ENCODE results near the gene PRR7. TPM values are rescaled to one million over a fixed set of nuclear protein-coding genes. Genes with fewer than 3 reads are reported as not detected.

PRR7 gene
- total RNA-seq, 1 experiment from 2014 or later = 39.2 TPM

DNA sequence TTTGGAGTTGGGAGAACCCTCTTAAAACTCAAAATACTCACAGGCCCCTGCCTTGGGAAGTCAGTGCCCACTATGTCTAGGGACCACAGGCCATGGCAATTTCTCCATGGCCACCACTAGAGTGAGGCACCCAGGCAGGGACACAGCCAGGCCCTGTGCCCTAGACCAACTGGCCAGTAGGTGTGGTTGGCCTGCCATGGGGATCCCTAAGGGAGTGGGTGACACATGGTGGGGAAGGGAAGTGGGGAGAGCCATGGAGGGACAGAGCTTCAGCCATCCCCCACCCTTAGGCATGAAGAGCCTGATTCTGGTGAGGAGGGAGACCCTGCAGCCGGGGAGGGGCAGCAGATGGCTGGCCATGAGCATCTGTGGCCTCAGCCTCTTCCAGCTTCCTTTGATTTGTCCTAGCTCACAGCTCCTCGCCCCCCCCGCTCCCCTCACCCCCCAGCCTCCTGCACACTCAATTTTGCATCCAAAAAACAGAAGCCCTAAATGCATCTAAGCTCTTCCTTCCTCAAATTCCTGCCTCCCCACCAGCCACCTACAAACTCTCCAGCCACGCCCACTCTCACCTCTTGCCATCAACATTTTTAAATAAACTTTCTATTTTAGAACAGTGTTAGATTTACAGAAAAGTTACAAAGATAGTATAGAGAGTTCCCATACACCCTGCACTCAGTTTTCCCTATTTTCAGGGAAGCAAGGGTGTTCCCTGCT is 28.4 kb downstream of the PRR7 start:
- H3K4me1 ChIP-seq (ENCODE audit: control insufficient read depth, insufficient read depth, low read length) = peaks cover 29% of the 10 kb centered on the region
- CTCF ChIA-PET = interaction anchor here (0.6 to 0.7 kb wide), 2 partner anchors 14 to 18 kb away, joined by 4 to 5 read pairs; no protein-coding TSS in a partner anchor

DNA sequence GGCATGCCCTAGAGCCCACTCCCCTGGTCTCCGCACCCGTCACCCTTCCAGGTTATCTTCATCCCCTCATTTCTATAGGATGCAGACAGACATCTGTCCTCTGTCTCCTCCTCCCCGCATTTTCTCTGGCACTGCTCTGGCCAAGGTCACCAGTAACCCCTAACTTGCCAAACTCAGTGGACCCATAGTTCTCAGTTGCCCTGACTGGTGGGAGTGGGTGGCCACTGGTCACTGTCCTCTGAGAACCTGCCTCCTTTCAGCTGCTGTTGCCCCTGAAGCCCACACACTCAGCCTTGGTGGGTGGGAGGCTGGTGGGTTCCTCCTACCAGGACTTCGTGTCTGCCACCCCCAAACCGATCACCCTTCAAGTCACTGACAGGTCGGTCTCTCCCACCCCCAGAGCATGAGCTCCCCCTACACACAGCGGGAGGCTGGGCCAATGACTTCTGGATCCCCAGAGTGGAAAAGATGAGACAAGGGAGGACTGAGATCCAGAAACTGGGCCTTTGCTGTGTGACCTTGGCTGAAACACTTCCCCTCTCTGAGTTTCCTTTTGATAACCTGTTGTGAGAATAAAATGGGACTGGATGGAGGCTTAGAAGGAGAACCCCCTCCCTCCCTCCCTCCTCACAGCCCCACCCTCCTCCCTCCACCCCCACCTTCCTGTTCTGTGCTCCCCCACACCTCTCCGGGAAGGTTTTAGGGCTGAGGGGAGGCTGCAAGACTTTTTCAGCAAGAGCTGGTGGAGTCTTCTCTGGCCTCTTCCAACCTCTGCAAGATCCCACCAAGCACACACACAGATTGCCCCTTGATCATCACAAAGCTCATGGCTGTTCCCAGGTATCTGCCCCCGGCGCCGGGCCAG is 29.2 kb downstream of the PRR7 start:
- no TSS peak for BruUV-seq (replicated peaks)

More for the DNA sequence above, 28.4 kb downstream of the PRR7 start:
- BruUV-seq (replicated peaks) = no TSS peak
- in situ Hi-C loops (cut with HindIII; ENCODE audit: low pct_unique_long_range_greater_than_20kb, low sequenced_read_pairs) = no loop called here
- H3K4me3 ChIP-seq (ENCODE audit: low read depth in 2 of 2, low read length in 2 of 2) = no peak overlapping the region
- POLR2A ChIA-PET = no interaction called here
- peak overlapping the region; percentile 85; the same call in 1 of the 2 replicates for H3K27ac ChIP-seq (ENCODE audit: low read length)
- H3K9me3 ChIP-seq (ENCODE audit: control insufficient read depth, insufficient read depth, low read depth, low read length) = no peaks in the 10 kb centered on the region
- H3K36me3 ChIP-seq (ENCODE audit: control insufficient read depth, insufficient read depth, low read length) = no peaks in the 10 kb centered on the region; the same call in 1 of the 2 replicates
- ATAC-seq (no peak), DNase-seq (ENCODE audit: low read depth, low spot score) (no peak)
- no peak for TF ChIP-seq SIN3A (IDR thresholded peaks at IDR 0.05; ENCODE audit: borderline replicate concordance, insufficient read depth, low read depth, low read length)
- intact Hi-C loops (cut with micrococcal nuclease; ENCODE audit: unreplicated experiment) = no loop called here
- H3K27me3 ChIP-seq (ENCODE audit: control insufficient read depth, insufficient read depth, low read length) = no peaks in the 10 kb centered on the region

More for the DNA sequence above, 29.2 kb downstream of the PRR7 start:
- intact Hi-C loops (cut with micrococcal nuclease; ENCODE audit: unreplicated experiment) (no loop called here), in situ Hi-C loops (cut with HindIII; ENCODE audit: low pct_unique_long_range_greater_than_20kb, low sequenced_read_pairs) (no loop called here)
- POLR2A ChIA-PET = no interaction called here
- DNase-seq (ENCODE audit: low read depth, low spot score) (no peak), ATAC-seq (no peak)
- no peaks in the 10 kb centered on the region for H3K27me3 ChIP-seq (ENCODE audit: control insufficient read depth, insufficient read depth, low read length)
- H3K9me3 ChIP-seq (ENCODE audit: control insufficient read depth, insufficient read depth, low read depth, low read length) = no peaks in the 10 kb centered on the region
- H3K4me1 ChIP-seq (ENCODE audit: control insufficient read depth, insufficient read depth, low read length) = peaks cover 22% of the 10 kb centered on the region
- TF ChIP-seq, protein P1, sequence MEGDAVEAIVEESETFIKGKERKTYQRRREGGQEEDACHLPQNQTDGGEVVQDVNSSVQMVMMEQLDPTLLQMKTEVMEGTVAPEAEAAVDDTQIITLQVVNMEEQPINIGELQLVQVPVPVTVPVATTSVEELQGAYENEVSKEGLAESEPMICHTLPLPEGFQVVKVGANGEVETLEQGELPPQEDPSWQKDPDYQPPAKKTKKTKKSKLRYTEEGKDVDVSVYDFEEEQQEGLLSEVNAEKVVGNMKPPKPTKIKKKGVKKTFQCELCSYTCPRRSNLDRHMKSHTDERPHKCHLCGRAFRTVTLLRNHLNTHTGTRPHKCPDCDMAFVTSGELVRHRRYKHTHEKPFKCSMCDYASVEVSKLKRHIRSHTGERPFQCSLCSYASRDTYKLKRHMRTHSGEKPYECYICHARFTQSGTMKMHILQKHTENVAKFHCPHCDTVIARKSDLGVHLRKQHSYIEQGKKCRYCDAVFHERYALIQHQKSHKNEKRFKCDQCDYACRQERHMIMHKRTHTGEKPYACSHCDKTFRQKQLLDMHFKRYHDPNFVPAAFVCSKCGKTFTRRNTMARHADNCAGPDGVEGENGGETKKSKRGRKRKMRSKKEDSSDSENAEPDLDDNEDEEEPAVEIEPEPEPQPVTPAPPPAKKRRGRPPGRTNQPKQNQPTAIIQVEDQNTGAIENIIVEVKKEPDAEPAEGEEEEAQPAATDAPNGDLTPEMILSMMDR (IDR thresholded peaks at IDR 0.05) = no peak
- TF ChIP-seq POLR2AphosphoS5 (IDR thresholded peaks at IDR 0.05; ENCODE audit: low read depth, low read length) (no peak), SIN3A (IDR thresholded peaks at IDR 0.05; ENCODE audit: borderline replicate concordance, insufficient read depth, low read depth, low read length) (no peak), TCF7L2 (IDR thresholded peaks at IDR 0.05; ENCODE audit: low read depth, low read length) (no peak)
- TF ChIP-seq, protein P2, sequence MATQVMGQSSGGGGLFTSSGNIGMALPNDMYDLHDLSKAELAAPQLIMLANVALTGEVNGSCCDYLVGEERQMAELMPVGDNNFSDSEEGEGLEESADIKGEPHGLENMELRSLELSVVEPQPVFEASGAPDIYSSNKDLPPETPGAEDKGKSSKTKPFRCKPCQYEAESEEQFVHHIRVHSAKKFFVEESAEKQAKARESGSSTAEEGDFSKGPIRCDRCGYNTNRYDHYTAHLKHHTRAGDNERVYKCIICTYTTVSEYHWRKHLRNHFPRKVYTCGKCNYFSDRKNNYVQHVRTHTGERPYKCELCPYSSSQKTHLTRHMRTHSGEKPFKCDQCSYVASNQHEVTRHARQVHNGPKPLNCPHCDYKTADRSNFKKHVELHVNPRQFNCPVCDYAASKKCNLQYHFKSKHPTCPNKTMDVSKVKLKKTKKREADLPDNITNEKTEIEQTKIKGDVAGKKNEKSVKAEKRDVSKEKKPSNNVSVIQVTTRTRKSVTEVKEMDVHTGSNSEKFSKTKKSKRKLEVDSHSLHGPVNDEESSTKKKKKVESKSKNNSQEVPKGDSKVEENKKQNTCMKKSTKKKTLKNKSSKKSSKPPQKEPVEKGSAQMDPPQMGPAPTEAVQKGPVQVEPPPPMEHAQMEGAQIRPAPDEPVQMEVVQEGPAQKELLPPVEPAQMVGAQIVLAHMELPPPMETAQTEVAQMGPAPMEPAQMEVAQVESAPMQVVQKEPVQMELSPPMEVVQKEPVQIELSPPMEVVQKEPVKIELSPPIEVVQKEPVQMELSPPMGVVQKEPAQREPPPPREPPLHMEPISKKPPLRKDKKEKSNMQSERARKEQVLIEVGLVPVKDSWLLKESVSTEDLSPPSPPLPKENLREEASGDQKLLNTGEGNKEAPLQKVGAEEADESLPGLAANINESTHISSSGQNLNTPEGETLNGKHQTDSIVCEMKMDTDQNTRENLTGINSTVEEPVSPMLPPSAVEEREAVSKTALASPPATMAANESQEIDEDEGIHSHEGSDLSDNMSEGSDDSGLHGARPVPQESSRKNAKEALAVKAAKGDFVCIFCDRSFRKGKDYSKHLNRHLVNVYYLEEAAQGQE (IDR thresholded peaks at IDR 0.05; ENCODE audit: insufficient read depth in 1 of 2, low read depth in 2 of 2, low read length in 1 of 2) = no peak
- CTCF ChIA-PET = interaction anchor here (0.6 kb wide), 1 partner anchor 17 kb away, joined by 5 read pairs; no protein-coding TSS in a partner anchor
- no peak overlapping the region for H3K4me3 ChIP-seq (ENCODE audit: low read depth in 2 of 2, low read length in 2 of 2)
- no peak overlapping the region for H3K27ac ChIP-seq (ENCODE audit: low read length)
- no peaks in the 10 kb centered on the region; the same call in 1 of the 2 replicates for H3K36me3 ChIP-seq (ENCODE audit: control insufficient read depth, insufficient read depth, low read length)

Measured in Panc1 (cell line).